HEK293 (cell line): Measurements from ENCODE around the gene SP140L.

Experiments
- CTCF ChIP-seq: fragments of 450-650 bp; formaldehyde crosslinking; IDR thresholded peaks from 2 replicates; pipeline ENCODE4 v1.5.1; 2016; ENCODE audit warnings: missing biosample characterization, missing genetic modification characterization
- PATZ1 ChIP-seq: fragments of 450-650 bp; formaldehyde crosslinking; IDR thresholded peaks from 2 replicates; pipeline ENCODE4 v1.5.1; 2016; ENCODE audit warnings: missing biosample characterization, missing genetic modification characterization
- REST ChIP-seq: fragments of 450-650 bp; formaldehyde crosslinking; IDR thresholded peaks from 2 replicates; pipeline ENCODE4 v1.5.1; 2016; ENCODE audit warnings: missing biosample characterization, missing genetic modification characterization
- TCF7L2 ChIP-seq: IDR thresholded peaks from 2 replicates; pipeline ENCODE4 v1.6.1; 2011; ENCODE audit warnings: low read depth, mild to moderate bottlenecking, inconsistent platforms, low read length, moderate library complexity, borderline replicate concordance
- ZNF133 ChIP-seq: fragments of 450-650 bp; formaldehyde crosslinking; IDR thresholded peaks from 2 replicates; pipeline ENCODE4 v1.5.1; 2016; ENCODE audit warnings: missing biosample characterization, missing genetic modification characterization
- ZNF501 ChIP-seq: fragments of 450-650 bp; formaldehyde crosslinking; IDR thresholded peaks from 2 replicates; pipeline ENCODE4 v1.5.1; 2016; ENCODE audit warnings: missing biosample characterization, missing genetic modification characterization
- ZNF548 ChIP-seq: fragments of 450-650 bp; formaldehyde crosslinking; IDR thresholded peaks from 2 replicates; pipeline ENCODE4 v1.5.1; 2016; ENCODE audit warnings: missing biosample characterization, missing genetic modification characterization
- TF ChIP-seq, protein P1 (sequence below): fragments of 450-650 bp; formaldehyde crosslinking; IDR thresholded peaks from 2 replicates; pipeline ENCODE4 v1.5.1; 2017; ENCODE audit warnings: missing biosample characterization, missing genetic modification characterization
- TF ChIP-seq, protein P2 (sequence below): fragments of 450-650 bp; formaldehyde crosslinking; IDR thresholded peaks from 2 replicates; pipeline ENCODE4 v1.5.1; 2017; ENCODE audit warnings: missing biosample characterization, mild to moderate bottlenecking, missing genetic modification characterization, moderate library complexity
- TF ChIP-seq, protein P3 (sequence below): fragments of 450-650 bp; formaldehyde crosslinking; conservative IDR thresholded peaks from 2 replicates; pipeline ENCODE4 v1.5.1; 2016; ENCODE audit warnings: low read depth, missing biosample characterization, missing genetic modification characterization
- TF ChIP-seq, protein P4 (sequence below): IDR thresholded peaks from 2 replicates; pipeline ENCODE4 v1.6.1; 2011; ENCODE audit warnings: mild to moderate bottlenecking, low read depth, low read length, borderline replicate concordance

DNA sequence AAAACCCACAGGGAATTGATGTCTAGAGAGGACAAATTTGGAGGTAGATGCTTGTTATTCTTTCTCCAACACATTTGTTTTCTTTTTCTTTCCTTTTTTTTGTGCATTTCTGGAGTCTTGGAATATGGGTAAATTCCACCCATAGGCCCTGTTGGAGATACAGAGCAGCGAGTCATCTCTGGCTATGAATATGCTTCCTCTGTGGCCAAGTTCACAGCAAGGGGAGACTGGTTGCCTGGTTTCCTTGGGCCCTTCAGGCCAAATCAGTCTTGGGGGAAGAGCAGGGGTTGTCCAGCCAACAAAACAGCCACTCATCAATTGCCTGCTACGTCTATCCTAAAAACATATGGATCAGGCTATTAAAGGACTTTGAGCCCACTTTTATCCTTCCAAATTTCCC, 116.5 kb downstream of the SP140L start:
- TF ChIP-seq REST (tag by site-specific recombination), result no peak
- TF ChIP-seq, protein P1, sequence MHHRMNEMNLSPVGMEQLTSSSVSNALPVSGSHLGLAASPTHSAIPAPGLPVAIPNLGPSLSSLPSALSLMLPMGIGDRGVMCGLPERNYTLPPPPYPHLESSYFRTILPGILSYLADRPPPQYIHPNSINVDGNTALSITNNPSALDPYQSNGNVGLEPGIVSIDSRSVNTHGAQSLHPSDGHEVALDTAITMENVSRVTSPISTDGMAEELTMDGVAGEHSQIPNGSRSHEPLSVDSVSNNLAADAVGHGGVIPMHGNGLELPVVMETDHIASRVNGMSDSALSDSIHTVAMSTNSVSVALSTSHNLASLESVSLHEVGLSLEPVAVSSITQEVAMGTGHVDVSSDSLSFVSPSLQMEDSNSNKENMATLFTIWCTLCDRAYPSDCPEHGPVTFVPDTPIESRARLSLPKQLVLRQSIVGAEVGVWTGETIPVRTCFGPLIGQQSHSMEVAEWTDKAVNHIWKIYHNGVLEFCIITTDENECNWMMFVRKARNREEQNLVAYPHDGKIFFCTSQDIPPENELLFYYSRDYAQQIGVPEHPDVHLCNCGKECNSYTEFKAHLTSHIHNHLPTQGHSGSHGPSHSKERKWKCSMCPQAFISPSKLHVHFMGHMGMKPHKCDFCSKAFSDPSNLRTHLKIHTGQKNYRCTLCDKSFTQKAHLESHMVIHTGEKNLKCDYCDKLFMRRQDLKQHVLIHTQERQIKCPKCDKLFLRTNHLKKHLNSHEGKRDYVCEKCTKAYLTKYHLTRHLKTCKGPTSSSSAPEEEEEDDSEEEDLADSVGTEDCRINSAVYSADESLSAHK (tag by site-specific recombination), result no peak
- TF ChIP-seq TCF7L2, result no peak
- TF ChIP-seq ZNF133 (tag by site-specific recombination), result no peak
- TF ChIP-seq, protein P2, sequence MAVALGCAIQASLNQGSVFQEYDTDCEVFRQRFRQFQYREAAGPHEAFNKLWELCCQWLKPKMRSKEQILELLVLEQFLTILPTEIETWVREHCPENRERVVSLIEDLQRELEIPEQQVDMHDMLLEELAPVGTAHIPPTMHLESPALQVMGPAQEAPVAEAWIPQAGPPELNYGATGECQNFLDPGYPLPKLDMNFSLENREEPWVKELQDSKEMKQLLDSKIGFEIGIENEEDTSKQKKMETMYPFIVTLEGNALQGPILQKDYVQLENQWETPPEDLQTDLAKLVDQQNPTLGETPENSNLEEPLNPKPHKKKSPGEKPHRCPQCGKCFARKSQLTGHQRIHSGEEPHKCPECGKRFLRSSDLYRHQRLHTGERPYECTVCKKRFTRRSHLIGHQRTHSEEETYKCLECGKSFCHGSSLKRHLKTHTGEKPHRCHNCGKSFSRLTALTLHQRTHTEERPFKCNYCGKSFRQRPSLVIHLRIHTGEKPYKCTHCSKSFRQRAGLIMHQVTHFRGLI (tag by site-specific recombination), result no peak
- TF ChIP-seq ZNF501 (tag by site-specific recombination), result no peak
- no peak for TF ChIP-seq ZNF548
- TF ChIP-seq CTCF (tag by site-specific recombination), result no peak
- TF ChIP-seq, protein P3, sequence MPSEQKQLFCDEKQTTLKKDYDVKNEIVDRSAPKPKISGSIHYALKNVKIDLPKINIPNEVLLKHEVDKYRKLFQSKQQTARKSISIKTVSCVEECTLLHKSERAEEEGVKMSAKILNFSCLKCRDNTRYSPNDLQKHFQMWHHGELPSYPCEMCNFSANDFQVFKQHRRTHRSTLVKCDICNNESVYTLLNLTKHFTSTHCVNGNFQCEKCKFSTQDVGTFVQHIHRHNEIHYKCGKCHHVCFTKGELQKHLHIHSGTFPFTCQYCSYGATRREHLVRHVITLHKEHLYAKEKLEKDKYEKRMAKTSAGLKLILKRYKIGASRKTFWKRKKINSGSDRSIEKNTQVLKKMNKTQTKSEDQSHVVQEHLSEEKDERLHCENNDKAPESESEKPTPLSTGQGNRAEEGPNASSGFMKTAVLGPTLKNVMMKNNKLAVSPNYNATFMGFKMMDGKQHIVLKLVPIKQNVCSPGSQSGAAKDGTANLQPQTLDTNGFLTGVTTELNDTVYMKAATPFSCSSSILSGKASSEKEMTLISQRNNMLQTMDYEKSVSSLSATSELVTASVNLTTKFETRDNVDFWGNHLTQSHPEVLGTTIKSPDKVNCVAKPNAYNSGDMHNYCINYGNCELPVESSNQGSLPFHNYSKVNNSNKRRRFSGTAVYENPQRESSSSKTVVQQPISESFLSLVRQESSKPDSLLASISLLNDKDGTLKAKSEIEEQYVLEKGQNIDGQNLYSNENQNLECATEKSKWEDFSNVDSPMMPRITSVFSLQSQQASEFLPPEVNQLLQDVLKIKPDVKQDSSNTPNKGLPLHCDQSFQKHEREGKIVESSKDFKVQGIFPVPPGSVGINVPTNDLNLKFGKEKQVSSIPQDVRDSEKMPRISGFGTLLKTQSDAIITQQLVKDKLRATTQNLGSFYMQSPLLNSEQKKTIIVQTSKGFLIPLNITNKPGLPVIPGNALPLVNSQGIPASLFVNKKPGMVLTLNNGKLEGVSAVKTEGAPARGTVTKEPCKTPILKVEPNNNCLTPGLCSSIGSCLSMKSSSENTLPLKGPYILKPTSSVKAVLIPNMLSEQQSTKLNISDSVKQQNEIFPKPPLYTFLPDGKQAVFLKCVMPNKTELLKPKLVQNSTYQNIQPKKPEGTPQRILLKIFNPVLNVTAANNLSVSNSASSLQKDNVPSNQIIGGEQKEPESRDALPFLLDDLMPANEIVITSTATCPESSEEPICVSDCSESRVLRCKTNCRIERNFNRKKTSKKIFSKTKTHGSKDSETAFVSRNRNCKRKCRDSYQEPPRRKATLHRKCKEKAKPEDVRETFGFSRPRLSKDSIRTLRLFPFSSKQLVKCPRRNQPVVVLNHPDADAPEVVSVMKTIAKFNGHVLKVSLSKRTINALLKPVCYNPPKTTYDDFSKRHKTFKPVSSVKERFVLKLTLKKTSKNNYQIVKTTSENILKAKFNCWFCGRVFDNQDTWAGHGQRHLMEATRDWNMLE (tag by site-specific recombination), result no peak
- TF ChIP-seq, protein P4, sequence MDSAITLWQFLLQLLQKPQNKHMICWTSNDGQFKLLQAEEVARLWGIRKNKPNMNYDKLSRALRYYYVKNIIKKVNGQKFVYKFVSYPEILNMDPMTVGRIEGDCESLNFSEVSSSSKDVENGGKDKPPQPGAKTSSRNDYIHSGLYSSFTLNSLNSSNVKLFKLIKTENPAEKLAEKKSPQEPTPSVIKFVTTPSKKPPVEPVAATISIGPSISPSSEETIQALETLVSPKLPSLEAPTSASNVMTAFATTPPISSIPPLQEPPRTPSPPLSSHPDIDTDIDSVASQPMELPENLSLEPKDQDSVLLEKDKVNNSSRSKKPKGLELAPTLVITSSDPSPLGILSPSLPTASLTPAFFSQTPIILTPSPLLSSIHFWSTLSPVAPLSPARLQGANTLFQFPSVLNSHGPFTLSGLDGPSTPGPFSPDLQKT, result no peak
- TF ChIP-seq PATZ1 (tag by site-specific recombination), result no peak
